ENCODE measurements around the gene CDON. TPM values are rescaled to one million over a fixed set of nuclear protein-coding genes. Genes with fewer than 3 reads are reported as not detected.

CDON gene
- total and polyA plus RNA-seq, 2 of the 13 experiments (the other 11 are each of a cell fraction or from before 2014, with no cell fraction given) = 9.6 to 12.8 TPM

GRCh38 chr11:125941619-125942611 is 120.8 kb downstream of the CDON start (continued):
- TF ChIP-seq ZNF124 (CRISPR knock-in tag; IDR thresholded peaks at IDR 0.05) = peak; percentile 38; the same call in 1 of the 2 replicates
- no peak for TF ChIP-seq AHR (CRISPR knock-in tag; IDR thresholded peaks at IDR 0.05)
- TF ChIP-seq KLF12 (CRISPR knock-in tag; IDR thresholded peaks at IDR 0.05; ENCODE audit: borderline replicate concordance) = no peak
- TF ChIP-seq PITX1 (CRISPR knock-in tag; IDR thresholded peaks at IDR 0.05) = no peak
- peak in 1 of 2 experiments; percentile 69; a peak in 2 of 4 replicates for TF ChIP-seq HMGXB4 (CRISPR knock-in tag; IDR thresholded peaks at IDR 0.05; ENCODE audit: borderline replicate concordance in 1 of 2, low read depth in 1 of 2)
- no peak for TF ChIP-seq THAP9 (CRISPR knock-in tag; IDR thresholded peaks at IDR 0.05; ENCODE audit: borderline replicate concordance)
- peak; percentile 73 for TF ChIP-seq SMC3 (IDR thresholded peaks at IDR 0.05; ENCODE audit: low read length)
- 0 out of 2 replicates have a peak, but pooled peaks have one; percentile 45 for TF ChIP-seq HBP1 (CRISPR knock-in tag; IDR thresholded peaks at IDR 0.05; ENCODE audit: low read depth)
- peak in 1 of 2 experiments; percentile 52; a peak in 1 of 4 replicates for TF ChIP-seq KLF16 (CRISPR knock-in tag; IDR thresholded peaks at IDR 0.05)
- 0 out of 2 replicates have a peak, but pooled peaks have one; percentile 22 for TF ChIP-seq TFAP4 (IDR thresholded peaks at IDR 0.05; ENCODE audit: borderline replicate concordance, low read depth)
- TF ChIP-seq NCOA2 (CRISPR knock-in tag; IDR thresholded peaks at IDR 0.05) = 0 out of 2 replicates have a peak, but pooled peaks have one; percentile 11
- TF ChIP-seq ZNF574 (CRISPR knock-in tag; IDR thresholded peaks at IDR 0.05) = no peak
- no peak for TF ChIP-seq TBL1XR1 (IDR thresholded peaks at IDR 0.05; ENCODE audit: borderline replicate concordance, low read length, partially characterized antibody)
- TF ChIP-seq KAT8 (CRISPR knock-in tag; IDR thresholded peaks at IDR 0.05) = 0 out of 2 replicates have a peak, but pooled peaks have one; percentile 33
- TF ChIP-seq MAZ (IDR thresholded peaks at IDR 0.05; ENCODE audit: borderline replicate concordance, low read depth, low read length) = no peak
- TF ChIP-seq MAZ (CRISPR knock-in tag; IDR thresholded peaks at IDR 0.05; ENCODE audit: low read depth) = 0 out of 2 replicates have a peak, but pooled peaks have one; percentile 43

Measured in HepG2 (cell line).